Activated CD4-positive, alpha-beta T cell treated with anti-CD3 and anti-CD28 coated beads, Interleukin-2, amount 10 ng/mL, durations not matched to agents 7 days and 5 days (primary cell): Measurements from ENCODE around the gene TBATA. TPM values are rescaled to one million over a fixed set of nuclear protein-coding genes. Genes with fewer than 3 reads are reported as not detected.

Experiments
- CTCF ChIA-PET: fragments of 350-600 bp; sonication (Branson Sonifier 250); formaldehyde crosslinking; loops from one replicate; lab custom pipeline; 2021; ENCODE audit warnings: antibody characterized with exemption; lab: Charles Lee
- POLR2A ChIA-PET: fragments of 350-600 bp; sonication (Branson Sonifier 250); formaldehyde crosslinking; loops from one replicate; lab custom pipeline; 2021; ENCODE audit warnings: antibody characterized with exemption; lab: Charles Lee
- DNase-seq: peaks from one replicate; pipeline ENCODE4 v3.0.0-alpha.2; 2020
- H3K27ac Mint-ChIP-seq: one replicate; pipeline ENCODE4 v1.8.0; 2021; ENCODE audit warnings: mild to moderate bottlenecking, moderate library complexity, mixed read lengths
- H3K27me3 Mint-ChIP-seq: one replicate; pipeline ENCODE4 v1.8.0; 2021; ENCODE audit warnings: mixed read lengths
- H3K36me3 Mint-ChIP-seq: one replicate; pipeline ENCODE4 v1.8.0; 2021; ENCODE audit warnings: low read depth, mixed read lengths
- H3K4me1 Mint-ChIP-seq: one replicate; pipeline ENCODE4 v1.8.0; 2021; ENCODE audit warnings: mixed read lengths
- H3K4me3 Mint-ChIP-seq: one replicate; pipeline ENCODE4 v1.8.0; 2021; ENCODE audit warnings: mild to moderate bottlenecking, moderate library complexity, mixed read lengths
- H3K9me3 Mint-ChIP-seq: one replicate; pipeline ENCODE4 v1.8.0; 2021; ENCODE audit warnings: mixed read lengths
- total RNA-seq, 2 experiments: library from RNA; stranded (reverse); gene quantifications; one replicate each; pipeline ENCODE4 v1.2.3, GENCODE V29; 2021

Gene TBATA
- total RNA-seq, 2 experiments from 2014 or later, result not detected

DNA sequence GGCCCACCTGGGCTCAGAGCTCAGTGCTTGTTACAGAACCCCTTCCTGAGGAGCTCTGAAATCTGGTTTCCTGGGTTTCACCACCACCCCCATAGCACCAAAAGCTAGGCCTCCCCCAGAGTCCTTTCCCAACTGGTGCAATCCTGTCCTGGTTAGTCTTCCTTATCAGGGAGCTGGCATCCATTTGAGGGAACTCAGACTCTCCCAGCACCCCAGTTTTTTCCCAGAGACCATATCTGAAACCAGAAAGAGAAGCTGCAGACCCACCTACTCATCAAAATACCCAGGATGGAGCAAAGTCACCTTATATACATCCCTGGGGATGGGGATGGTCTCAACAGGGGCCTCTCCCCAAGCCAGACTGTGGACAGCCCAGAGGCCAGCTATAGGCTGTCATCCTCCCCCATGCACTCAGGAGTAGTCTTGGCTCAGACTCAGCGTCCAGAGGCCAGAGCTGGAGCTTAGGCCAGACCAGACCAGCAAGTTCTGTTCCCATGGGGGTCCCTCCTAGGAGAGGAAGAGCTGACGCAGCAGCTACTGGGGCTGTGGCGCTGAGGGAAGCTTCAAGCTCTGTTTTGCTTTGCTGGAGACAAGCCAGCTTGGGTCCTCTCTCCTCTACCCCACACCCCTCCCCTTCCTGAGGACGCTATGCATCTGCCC lies 3.0 kb downstream of the TBATA start:
- no peak overlapping the region for H3K4me3 Mint-ChIP-seq
- no peak overlapping the region for H3K27ac Mint-ChIP-seq
- peaks cover 3% of the 10 kb centered on the region for H3K27me3 Mint-ChIP-seq
- H3K36me3 Mint-ChIP-seq, result no peaks in the 10 kb centered on the region
- ChIA-PET CTCF (interaction anchor here (0.6 to 1.3 kb wide), 4 partner anchors 23 to 95 kb away, joined by 3 read pairs; no protein-coding TSS in a partner anchor), POLR2A (no interaction called here)
- H3K9me3 Mint-ChIP-seq, result no peaks in the 10 kb centered on the region
- peaks cover 15% of the 10 kb centered on the region for H3K4me1 Mint-ChIP-seq
- no peak for DNase-seq

DNA sequence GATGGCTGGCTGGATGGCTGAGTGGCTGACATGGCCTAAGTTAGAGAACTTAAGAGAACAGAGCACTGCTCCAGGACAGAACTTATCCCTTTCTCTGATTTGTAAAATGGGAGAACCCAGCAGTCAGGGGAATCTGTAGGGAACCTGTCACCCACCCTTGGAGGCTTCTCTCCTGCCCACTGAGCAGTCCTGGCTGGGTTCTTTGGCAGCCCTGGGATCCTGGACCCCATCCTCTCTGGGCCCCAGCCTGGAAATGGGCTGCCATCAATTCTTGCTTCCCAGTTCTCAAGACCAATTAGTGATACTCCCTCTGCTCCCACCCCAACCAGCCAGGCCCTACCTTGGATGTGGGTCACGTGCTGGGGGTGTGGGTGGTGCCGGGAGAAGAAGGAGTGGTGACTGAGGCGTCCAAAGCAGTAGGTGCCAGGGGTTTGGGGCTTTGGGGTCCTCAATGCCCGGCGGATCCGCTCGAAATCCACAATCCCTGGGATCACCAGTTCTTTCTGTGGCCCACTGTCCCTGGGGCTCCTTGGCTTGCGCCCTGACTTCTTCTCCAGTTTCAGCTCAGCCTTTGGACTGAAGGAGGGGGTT lies 3.6 kb downstream of the TBATA start:
- no peak for DNase-seq
- H3K36me3 Mint-ChIP-seq, result no peaks in the 10 kb centered on the region
- no peak overlapping the region for H3K4me3 Mint-ChIP-seq
- H3K27ac Mint-ChIP-seq, result no peak overlapping the region
- H3K27me3 Mint-ChIP-seq, result peaks cover 3% of the 10 kb centered on the region
- ChIA-PET CTCF (interaction anchor here (0.6 to 1.3 kb wide), 5 partner anchors 17 to 96 kb away, joined by 3 read pairs; no protein-coding TSS in a partner anchor), POLR2A (no interaction called here)
- H3K9me3 Mint-ChIP-seq, result no peaks in the 10 kb centered on the region
- H3K4me1 Mint-ChIP-seq, result peaks cover 9% of the 10 kb centered on the region

DNA sequence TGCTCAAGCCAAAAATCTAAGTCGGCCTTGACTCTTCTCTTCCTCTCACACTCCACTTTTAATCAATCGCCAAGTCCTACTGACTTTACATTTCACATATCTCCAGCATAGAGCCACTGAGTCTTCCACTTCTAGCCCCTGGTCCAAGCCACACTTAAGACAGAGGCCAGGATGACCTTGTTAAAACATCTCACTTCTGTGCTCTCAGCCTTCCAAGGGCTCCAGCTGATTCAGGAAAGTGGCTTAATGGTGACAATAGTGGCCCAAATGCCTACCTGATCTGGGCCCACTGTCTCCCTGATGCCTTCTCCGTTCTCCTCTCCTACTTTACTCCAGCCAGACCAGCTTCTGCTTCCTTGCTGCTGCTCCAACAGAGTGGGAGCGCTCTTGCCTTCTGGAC lies 4.4 kb downstream of the TBATA start:
- no peak overlapping the region for H3K27ac Mint-ChIP-seq
- H3K36me3 Mint-ChIP-seq, result no peaks in the 10 kb centered on the region
- CTCF ChIA-PET, result interaction anchor here (0.9 kb wide), 1 partner anchor 18 kb away, joined by 3 read pairs; no protein-coding TSS in a partner anchor
- no peak for DNase-seq
- H3K27me3 Mint-ChIP-seq, result peaks cover 3% of the 10 kb centered on the region
- peaks cover 6% of the 10 kb centered on the region for H3K4me1 Mint-ChIP-seq
- POLR2A ChIA-PET, result no interaction called here
- no peak overlapping the region for H3K4me3 Mint-ChIP-seq
- no peaks in the 10 kb centered on the region for H3K9me3 Mint-ChIP-seq

DNA sequence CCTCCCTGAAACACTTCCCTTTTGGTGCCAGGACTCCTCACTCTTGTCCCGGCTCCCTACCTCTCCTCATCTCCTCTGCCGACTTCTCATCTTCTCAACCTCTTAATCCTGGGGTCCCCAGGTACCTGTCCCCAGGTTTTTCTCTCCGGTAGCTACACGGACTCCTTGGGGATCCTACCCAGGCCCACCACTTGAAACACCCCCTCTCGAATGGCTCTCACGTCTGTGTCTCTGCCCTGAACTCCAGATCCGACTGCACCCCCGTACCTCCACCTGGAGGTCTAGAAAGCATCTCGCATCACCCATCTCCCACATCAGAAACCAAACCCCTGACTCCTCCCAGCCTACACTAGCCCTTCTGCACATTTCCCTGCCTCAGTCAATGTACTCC lies 4.8 kb downstream of the TBATA start:
- Mint-ChIP-seq H3K27ac (no peak overlapping the region), H3K4me3 (no peak overlapping the region), H3K36me3 (no peaks in the 10 kb centered on the region), H3K9me3 (no peaks in the 10 kb centered on the region), H3K4me1 (peaks cover 4% of the 10 kb centered on the region), H3K27me3 (peaks cover 3% of the 10 kb centered on the region)
- DNase-seq, result no peak
- ChIA-PET CTCF (no interaction called here), POLR2A (no interaction called here)

DNA sequence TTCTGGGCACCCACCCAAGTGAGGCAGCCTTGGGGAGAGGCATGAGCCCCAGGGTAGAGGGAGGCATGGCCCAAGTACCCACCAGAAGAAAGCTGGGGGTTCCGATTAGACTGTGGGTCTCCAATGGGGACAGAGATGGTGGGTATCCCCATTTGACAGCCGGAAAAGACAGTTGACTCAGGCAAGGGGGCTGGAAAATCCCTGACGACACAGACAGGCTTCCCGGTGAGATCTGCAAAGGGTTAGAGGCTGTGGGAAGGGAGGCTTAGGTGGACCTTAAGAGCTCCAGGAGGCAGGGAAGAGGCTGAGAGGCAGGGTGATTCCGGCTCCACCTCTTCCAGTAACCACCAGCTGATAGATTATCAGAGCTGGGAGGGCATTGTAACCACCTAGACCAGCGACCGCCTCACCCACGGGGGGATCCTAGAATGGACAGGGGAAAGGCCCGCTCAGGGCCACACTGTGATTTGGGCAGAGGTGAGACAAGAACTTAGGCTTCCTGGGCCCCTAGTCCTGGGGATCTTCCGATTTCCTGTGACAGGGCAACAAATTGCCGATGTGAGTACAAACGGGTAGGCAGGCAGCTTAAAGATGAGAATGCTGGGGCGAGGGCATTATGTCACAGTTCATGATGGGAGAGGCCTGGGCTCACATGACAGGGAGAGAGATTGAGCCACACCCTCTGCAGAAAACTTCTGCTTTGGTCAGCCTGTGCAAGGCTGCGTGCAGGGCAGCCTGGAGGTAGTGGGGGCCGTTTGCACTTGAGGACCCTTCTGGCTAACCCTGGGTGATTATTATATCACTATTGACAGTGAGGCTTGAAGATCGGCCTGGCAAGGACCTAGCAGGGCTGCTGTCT lies 5.4 kb downstream of the TBATA start:
- Mint-ChIP-seq H3K27me3 (peaks cover 3% of the 10 kb centered on the region), H3K27ac (no peak overlapping the region), H3K4me3 (no peak overlapping the region), H3K4me1 (no peaks in the 10 kb centered on the region), H3K36me3 (no peaks in the 10 kb centered on the region), H3K9me3 (no peaks in the 10 kb centered on the region)
- ChIA-PET POLR2A (no interaction called here), CTCF (interaction anchor here (0.6 kb wide), 1 partner anchor 415 kb away, joined by 4 read pairs; no protein-coding TSS in a partner anchor)
- DNase-seq, result no peak

DNA sequence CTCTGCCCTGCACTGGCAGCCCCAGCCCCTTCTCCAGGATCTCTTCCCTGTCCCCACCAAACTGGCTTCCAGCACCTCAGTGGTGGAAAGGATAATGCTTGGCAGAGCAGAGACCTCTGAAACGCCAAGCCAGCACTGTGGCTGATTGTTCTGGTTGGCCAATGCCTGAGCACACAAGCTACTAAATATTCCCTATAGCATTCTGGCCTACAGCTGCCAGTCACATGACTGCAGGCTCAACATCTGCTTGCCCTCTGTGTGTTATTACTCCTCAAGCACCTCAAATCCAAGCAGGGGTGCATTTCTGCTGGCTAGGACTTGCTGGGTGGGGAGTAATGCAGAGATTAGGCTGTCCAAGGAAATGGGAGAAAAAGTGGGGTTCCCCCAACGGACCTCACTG lies 6.1 kb downstream of the TBATA start:
- POLR2A ChIA-PET, result no interaction called here
- no peak overlapping the region for H3K27ac Mint-ChIP-seq

DNA sequence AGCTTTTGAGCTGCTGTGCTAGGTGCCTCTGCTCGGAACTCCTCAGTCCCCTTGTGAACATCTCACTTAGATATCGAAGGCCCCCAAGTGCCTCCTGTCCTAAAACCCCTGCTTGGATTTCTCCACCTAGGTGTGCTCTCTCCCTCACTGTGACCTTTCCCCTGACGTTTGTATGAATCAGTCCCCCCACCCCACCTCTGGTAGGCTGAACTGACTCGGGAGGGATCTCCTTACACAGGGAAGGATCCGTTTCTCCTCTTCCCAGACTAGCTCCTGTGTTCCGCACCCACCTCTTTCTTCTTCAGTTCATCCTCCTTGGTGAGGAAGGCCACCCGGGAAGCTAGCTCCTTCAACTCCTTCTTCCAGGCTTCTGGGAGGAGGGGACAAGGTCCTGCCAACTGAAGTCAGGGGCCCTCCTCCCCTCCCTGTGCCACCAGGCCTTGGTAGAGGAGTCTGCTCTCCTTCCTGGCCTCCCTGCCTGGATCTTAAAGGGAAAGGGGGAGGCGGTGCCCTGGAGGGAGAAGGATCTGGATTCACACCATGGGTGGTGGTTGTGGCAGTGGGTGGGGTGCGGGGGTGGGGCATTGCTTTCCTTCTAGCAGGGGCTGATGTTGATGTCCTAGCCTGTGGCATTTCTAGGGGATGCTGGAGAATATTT lies 6.8 kb downstream of the TBATA start:
- POLR2A ChIA-PET, result no interaction called here
- Mint-ChIP-seq H3K27me3 (peaks cover 3% of the 10 kb centered on the region), H3K27ac (no peak overlapping the region), H3K4me3 (no peak overlapping the region), H3K9me3 (no peaks in the 10 kb centered on the region), H3K36me3 (no peaks in the 10 kb centered on the region), H3K4me1 (no peaks in the 10 kb centered on the region)
- CTCF ChIA-PET, result interaction anchor here (0.6 kb wide), 1 partner anchor 263 kb away, joined by 3 read pairs; no protein-coding TSS in a partner anchor
- no peak for DNase-seq

More for the DNA sequence above, 6.1 kb downstream of the TBATA start:
- CTCF ChIA-PET, result interaction anchor here (0.6 kb wide), 1 partner anchor 414 kb away, joined by 4 read pairs; no protein-coding TSS in a partner anchor
- H3K4me3 Mint-ChIP-seq, result no peak overlapping the region
- DNase-seq, result no peak
- no peaks in the 10 kb centered on the region for H3K9me3 Mint-ChIP-seq
- H3K36me3 Mint-ChIP-seq, result no peaks in the 10 kb centered on the region
- no peaks in the 10 kb centered on the region for H3K4me1 Mint-ChIP-seq
- peaks cover 3% of the 10 kb centered on the region for H3K27me3 Mint-ChIP-seq

DNA sequence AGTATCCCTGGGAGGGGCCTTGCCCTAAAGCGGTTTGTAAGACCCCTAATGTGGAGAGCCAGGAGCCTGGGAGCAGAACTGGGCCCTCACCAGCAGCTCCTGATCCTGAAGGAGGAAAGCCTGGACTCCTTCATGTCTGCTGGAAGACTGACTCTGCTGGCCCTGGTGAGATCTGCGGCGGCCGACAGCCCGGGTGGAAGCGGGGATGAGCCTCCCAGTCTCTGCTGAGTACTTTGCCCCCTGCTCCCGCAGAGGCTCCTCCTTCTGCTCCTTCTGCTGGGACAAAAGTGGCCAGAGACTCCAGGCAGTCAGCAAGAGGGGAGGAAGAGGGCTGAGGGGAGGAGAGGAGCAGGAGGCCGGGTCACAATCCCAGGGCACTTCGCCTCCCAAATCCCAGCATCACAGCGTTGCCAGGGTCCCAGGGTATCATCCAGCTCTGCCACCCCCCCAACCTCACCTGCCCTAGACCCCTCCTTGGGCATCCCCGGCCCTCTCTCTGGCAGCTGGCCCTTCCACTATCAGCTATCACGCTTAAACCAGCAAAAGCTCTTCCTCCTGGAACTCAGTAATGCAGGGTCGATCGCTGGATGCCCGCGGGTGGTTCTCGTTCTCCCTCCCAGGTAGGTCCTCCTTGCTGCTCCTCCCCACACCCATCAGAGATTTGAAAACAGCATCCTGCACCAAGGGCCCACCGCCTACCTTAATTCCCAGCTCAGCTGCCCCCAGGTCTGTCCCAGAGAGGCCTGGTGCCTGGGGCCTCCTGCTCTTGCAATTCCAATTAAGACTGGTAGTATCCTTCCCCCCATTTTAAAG lies 7.9 kb downstream of the TBATA start:
- H3K27ac Mint-ChIP-seq, result no peak overlapping the region
- H3K4me3 Mint-ChIP-seq, result no peak overlapping the region
- no peak for DNase-seq
- no peaks in the 10 kb centered on the region for H3K4me1 Mint-ChIP-seq
- H3K9me3 Mint-ChIP-seq, result no peaks in the 10 kb centered on the region
- CTCF ChIA-PET, result interaction anchor here (0.9 to 1.1 kb wide), 2 partner anchors 19 to 218 kb away, joined by 3 read pairs; no protein-coding TSS in a partner anchor
- no peaks in the 10 kb centered on the region for H3K36me3 Mint-ChIP-seq
- H3K27me3 Mint-ChIP-seq, result no peaks in the 10 kb centered on the region
- POLR2A ChIA-PET, result no interaction called here

DNA sequence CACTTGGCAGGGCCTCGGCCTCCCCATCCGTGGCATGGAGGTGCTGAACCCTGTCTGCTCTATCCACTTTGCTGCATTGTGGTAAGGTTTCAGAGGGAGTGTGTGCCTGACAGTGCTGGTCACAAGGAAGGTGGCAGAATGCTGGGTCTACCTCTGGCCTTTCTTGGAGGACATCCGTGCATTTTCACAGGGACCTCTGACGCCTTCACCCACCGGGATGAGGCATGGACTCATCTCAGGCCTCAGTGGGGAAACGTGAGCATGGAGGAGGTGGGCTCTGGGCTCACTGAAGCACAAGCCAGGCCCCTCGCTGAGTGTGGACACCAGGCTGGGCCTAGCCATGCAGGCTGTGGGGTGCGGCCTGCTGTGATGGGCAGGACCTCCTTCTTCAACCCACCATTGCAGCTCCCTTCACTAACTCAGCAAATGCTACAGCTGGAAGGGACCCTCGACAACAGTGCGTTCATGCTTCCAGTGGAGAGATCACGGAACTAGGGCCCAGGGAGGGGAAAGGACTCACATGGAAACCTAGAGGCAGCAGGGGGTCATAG lies 8.6 kb downstream of the TBATA start:
- no peak overlapping the region for H3K4me3 Mint-ChIP-seq
- DNase-seq, result no peak
- no peaks in the 10 kb centered on the region for H3K36me3 Mint-ChIP-seq
- no peaks in the 10 kb centered on the region for H3K9me3 Mint-ChIP-seq
- no peak overlapping the region for H3K27ac Mint-ChIP-seq
- H3K4me1 Mint-ChIP-seq, result no peaks in the 10 kb centered on the region
- no peaks in the 10 kb centered on the region for H3K27me3 Mint-ChIP-seq
- ChIA-PET CTCF (interaction anchor here (1.0 to 1.1 kb wide), 2 partner anchors 26 to 217 kb away, joined by 3 read pairs; no protein-coding TSS in a partner anchor), POLR2A (no interaction called here)

DNA sequence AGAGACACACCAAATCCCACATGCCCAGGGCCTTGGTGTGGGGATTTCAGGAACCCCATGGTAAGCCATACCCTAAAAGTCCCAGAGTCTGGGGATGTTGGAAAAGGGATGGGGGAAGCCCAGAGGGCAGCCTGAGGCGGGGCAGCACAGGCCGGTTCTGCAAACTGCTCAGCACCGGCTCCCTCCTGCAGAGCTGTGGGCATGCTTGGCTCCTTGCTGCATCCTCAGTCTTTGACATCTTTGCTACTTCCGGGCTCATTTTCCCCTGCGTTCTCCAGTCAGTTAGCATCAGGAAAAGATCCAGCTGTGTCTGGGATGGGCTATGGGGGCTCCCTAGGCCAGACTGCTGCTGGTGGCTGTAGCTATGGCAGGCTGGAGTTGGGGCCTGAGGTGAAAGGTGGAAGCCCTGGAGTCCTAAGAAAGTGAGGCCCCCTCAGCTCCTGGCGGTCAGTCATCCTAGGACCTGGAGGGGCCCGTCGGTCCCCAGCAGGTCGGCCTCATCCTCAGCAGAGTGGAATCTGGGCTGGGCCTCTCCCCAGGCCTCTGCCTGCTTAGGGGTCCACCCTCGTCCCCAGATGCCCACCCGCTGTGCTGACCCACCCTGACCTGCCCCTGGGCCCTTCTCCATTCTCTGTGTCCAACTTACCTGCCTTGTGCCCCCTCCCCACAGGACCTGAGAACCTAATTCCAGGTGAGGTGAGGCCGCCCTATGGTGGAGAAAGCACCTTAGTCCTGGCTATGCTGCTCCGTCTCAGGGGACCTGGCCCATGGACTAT lies 9.3 kb downstream of the TBATA start:
- ChIA-PET POLR2A (no interaction called here), CTCF (interaction anchor here (1.0 to 1.1 kb wide), 2 partner anchors 27 to 216 kb away, joined by 3 read pairs; no protein-coding TSS in a partner anchor)
- Mint-ChIP-seq H3K4me3 (no peak overlapping the region), H3K27ac (no peak overlapping the region), H3K9me3 (no peaks in the 10 kb centered on the region), H3K36me3 (no peaks in the 10 kb centered on the region), H3K27me3 (no peaks in the 10 kb centered on the region), H3K4me1 (no peaks in the 10 kb centered on the region)
- DNase-seq, result no peak
